Hematopoietic multipotent progenitor cell treated with erythropoietin and hydrocortisone succinate and interleukin-3 and kit ligand, for 4 days (in vitro differentiated cells): Measurements from ENCODE around the gene ANKRD44.
"Not testable (repeated sequence)": the region's sequence is repeated elsewhere in the genome, so short reads cannot be mapped to it uniquely, and the experiment has no call there.

Experiments used
- DNase-seq: peaks from one replicate; pipeline ENCODE4 v3.0.0-alpha.2; 2015

The ANKRD44 gene

GRCh38 chr2:197315371-197315770, 4.8 kb upstream of the ANKRD44 start:
- no peak for DNase-seq

GRCh38 chr2:197312186-197312585, 1.6 kb upstream of the ANKRD44 start:
- DNase-seq, result no peak

GRCh38 chr2:197311421-197312033, 947 bp upstream of the ANKRD44 start:
- DNase-seq, result peak; percentile 15

GRCh38 chr2:197310987-197311420, 424 bp upstream of the ANKRD44 start:
- DNase-seq, result no peak

- DNase-seq, result peak; percentile 72
These were observed 819 bp downstream of the ANKRD44 start for GRCh38 chr2:197309691-197310231.

- peak; percentile 65 for DNase-seq
These were observed 1.4 kb downstream of the ANKRD44 start for GRCh38 chr2:197308996-197309690.

GRCh38 chr2:197308585-197308984, 2.0 kb downstream of the ANKRD44 start:
- peak; percentile 47 for DNase-seq

- DNase-seq, result peak; percentile 74
These were observed 2.6 kb downstream of the ANKRD44 start for GRCh38 chr2:197307933-197308521.

- peak; percentile 82 for DNase-seq
These were observed 3.2 kb downstream of the ANKRD44 start for GRCh38 chr2:197307236-197307932.

- DNase-seq, result no peak
These were observed 3.9 kb downstream of the ANKRD44 start for GRCh38 chr2:197306696-197307040.

GRCh38 chr2:197306024-197306695, 4.4 kb downstream of the ANKRD44 start:
- no peak for DNase-seq

- DNase-seq, result no peak
These were observed 6.0 kb downstream of the ANKRD44 start for GRCh38 chr2:197304556-197305011.

- DNase-seq, result no peak
These were observed 10.4 kb downstream of the ANKRD44 start for GRCh38 chr2:197300139-197300538.

- no peak for DNase-seq
These were observed 12.0 kb downstream of the ANKRD44 start for GRCh38 chr2:197298609-197299008.

- no peak for DNase-seq
These were observed 12.7 kb downstream of the ANKRD44 start for GRCh38 chr2:197297772-197298318.

- peak; percentile 58 for DNase-seq
These were observed 13.3 kb downstream of the ANKRD44 start for GRCh38 chr2:197297266-197297665.

GRCh38 chr2:197296835-197297234, 13.7 kb downstream of the ANKRD44 start:
- DNase-seq, result peak; percentile 65

GRCh38 chr2:197294260-197294659, 16.3 kb downstream of the ANKRD44 start:
- no peak for DNase-seq

GRCh38 chr2:197293252-197294007, 17.1 kb downstream of the ANKRD44 start:
- peak; percentile 88 for DNase-seq

GRCh38 chr2:197292619-197293018, 18.0 kb downstream of the ANKRD44 start:
- DNase-seq, result no peak

GRCh38 chr2:197287596-197287932, 23.0 kb downstream of the ANKRD44 start:
- DNase-seq, result not testable (repeated sequence)
